Central memory CD8-positive, alpha-beta T cell (primary cell): ENCODE data around the gene BAHCC1.
"Not testable (repeated sequence)": the region's sequence is repeated elsewhere in the genome, so short reads cannot be mapped to it uniquely, and the experiment has no call there.

Experiments
- ATAC-seq: fragments of 150-1000 bp; cut with Tn5 transposase; replicated peaks from 2 replicates; pipeline ENCODE4 v1.10.0; 2022; ENCODE audit warnings: mild to moderate bottlenecking, moderate FRiP score, moderate number of reproducible peaks; ENCODE audit not compliant: poor library complexity, severe bottlenecking; ENCODE audit errors: extremely low read depth
- DNase-seq, 2 donors: peaks; one replicate each; pipeline ENCODE4 v3.0.0; 2021; ENCODE audit warnings: low spot score in 2 of 2
- H3K27ac Mint-ChIP-seq: one replicate; pipeline ENCODE4 v1.8.0; 2022; ENCODE audit warnings: low read depth, mild to moderate bottlenecking, moderate library complexity, mixed read lengths
- H3K27me3 Mint-ChIP-seq: one replicate; pipeline ENCODE4 v1.8.0; 2022; ENCODE audit warnings: mixed read lengths
- H3K36me3 Mint-ChIP-seq: one replicate; pipeline ENCODE4 v1.8.0; 2022; ENCODE audit warnings: mild to moderate bottlenecking, moderate library complexity, mixed read lengths; ENCODE audit not compliant: insufficient read depth
- H3K4me1 Mint-ChIP-seq: one replicate; pipeline ENCODE4 v1.8.0; 2022; ENCODE audit warnings: mixed read lengths
- H3K4me3 Mint-ChIP-seq: one replicate; pipeline ENCODE4 v1.8.0; 2022; ENCODE audit warnings: mild to moderate bottlenecking, moderate library complexity, mixed read lengths
- H3K9me3 Mint-ChIP-seq: one replicate; pipeline ENCODE4 v1.8.0; 2022; ENCODE audit warnings: mixed read lengths

Gene BAHCC1

DNA sequence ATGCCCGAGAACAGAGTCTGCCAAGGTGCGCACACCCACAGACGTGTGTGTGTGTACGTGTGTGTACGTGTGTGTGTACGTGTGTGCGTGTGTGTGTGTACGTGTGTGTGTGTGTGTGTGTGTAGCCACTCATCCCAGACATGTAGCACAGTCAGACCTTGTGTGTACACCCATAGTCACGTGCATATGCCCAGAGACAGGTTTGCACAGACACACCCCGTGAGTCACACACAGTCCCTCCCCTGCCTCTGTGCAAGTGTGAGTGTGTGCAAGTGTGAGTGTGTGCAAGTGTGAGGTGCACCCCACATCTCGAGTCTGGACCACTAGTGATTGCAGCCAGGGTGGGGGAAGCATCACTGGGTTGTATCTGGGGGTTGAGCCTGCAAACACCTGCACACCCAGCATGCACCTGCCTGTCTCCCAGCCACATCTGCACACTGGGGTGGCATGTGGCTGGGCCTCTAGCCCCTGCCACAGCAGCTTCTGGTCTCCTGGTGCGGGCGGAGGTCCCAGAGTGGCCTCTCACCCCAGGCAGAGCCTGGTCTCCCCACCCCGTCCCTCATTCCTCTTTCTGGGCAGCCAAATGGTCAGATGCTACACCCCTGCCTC, 23.6 kb downstream of the BAHCC1 start:
- Mint-ChIP-seq H3K9me3 (no peaks in the 10 kb centered on the region), H3K4me3 (no peak overlapping the region), H3K36me3 (peaks cover 7% of the 10 kb centered on the region), H3K4me1 (no peaks in the 10 kb centered on the region), H3K27ac (no peak overlapping the region), H3K27me3 (no peaks in the 10 kb centered on the region)
- no peak for DNase-seq
- ATAC-seq: no peak

DNA sequence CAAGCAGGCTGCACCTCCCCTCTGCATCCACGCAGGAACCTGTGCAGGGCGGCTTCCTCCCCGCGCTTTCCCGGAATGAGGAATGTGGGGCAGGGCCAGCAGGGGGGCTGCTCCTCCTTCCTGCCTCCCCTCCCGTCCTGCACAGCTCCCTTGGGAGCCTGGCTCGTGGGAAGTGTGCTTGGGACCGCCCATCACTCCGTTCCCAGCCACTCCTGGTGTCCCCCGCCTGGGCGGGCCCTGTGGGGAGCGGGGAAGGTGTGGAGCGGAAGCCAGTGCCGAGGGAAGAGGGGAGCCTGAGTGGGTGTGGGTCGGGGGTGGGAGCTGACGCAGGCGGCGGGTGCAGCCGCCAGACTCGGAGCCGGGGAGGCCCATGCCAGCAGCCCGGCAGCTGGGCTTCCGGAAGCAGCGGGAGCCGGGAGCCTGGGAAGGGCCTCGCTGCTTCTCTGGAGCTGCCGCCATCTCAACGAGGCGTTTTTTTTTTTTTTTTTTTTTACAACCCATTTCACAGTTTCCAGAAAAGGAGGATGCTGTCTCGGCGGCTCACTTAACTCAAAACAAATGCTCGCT, 24.1 kb downstream of the BAHCC1 start:
- Mint-ChIP-seq H3K27me3 (no peaks in the 10 kb centered on the region), H3K27ac (no peak overlapping the region), H3K4me3 (no peak overlapping the region), H3K4me1 (no peaks in the 10 kb centered on the region), H3K36me3 (peaks cover 5% of the 10 kb centered on the region), H3K9me3 (no peaks in the 10 kb centered on the region)
- ATAC-seq (no peak), DNase-seq (no peak)

DNA sequence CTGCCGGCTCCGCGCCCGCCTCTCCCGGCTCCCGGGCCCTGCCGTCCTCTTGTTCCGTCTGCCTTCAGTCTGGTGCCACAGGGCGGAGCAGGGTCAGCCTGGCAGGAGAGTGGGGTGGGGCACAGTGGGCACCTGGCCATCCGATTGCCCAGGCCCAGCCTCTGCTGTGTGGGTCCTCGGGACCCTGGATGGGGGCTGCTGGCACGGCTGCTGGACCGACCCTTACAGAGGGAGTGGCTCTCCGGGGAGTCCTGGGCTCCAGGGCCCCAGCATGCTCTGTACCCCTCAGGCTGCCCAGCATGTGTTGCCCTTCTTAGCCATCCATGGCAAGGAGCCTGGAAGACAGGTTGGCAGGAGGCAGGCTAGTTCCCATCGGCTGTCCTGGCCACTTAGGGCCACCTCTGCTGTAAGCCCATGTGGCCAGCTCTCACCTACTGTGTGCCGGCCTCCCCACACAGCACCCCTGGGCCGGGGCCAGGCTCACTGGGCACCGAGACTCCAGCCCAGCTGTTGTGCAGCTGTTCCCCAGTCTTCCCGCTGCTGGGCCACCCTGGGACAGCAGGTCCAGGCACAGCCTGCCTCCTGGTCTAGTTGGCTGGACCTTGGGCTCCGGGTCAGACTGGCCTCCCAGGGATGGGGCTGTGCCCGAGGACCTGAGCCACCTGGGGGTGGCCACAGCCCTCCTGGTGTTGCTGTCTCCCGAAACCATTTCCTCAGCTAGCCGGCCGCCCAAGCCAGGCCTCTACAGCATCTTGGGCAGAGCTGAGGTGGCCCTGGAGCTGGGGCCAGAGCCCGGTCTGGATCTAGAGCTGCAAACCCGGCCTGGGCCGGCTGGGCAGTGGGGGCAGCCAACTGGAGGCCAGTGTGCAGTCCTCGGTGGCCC, 24.9 kb downstream of the BAHCC1 start:
- no peaks in the 10 kb centered on the region for H3K9me3 Mint-ChIP-seq
- no peaks in the 10 kb centered on the region for H3K27me3 Mint-ChIP-seq
- DNase-seq (no peak), ATAC-seq (no peak)
- peaks cover 5% of the 10 kb centered on the region for H3K36me3 Mint-ChIP-seq
- no peaks in the 10 kb centered on the region for H3K4me1 Mint-ChIP-seq
- H3K27ac Mint-ChIP-seq: no peak overlapping the region
- H3K4me3 Mint-ChIP-seq: no peak overlapping the region

DNA sequence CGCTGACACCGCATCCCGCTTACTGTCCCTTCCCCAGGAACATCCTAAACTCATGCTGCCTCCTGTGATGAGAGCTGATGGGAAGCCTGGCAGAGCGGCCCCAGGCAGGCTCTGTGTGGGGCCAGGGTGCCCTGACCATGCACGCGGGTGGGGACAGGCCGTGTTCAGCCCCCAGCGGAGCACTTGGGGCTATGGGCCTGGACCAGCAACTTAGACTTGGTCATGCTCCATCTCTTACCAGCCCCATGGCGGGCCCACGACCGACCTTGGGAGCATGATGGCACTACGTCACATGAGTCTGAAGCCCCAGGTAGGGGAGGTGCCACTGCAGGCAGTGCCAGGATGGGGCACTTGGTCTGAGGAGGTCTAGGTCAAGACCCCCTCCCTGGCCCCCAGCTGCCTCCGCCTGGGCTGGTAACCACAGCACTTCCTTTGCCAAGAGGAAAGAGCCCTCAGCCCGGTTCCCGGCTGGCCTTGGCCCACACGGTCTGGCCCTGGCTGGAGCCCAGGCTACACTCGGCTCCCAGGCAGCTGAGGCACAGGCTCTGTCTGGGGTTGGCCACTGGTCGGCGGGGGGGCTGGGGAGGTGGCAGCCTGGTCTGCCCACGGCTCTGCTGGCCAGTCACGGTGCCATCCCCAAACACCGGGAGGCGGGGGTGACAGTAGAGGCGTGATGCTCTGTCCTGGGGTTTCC, 25.7 kb downstream of the BAHCC1 start:
- no peak overlapping the region for H3K27ac Mint-ChIP-seq
- H3K36me3 Mint-ChIP-seq: peaks cover 5% of the 10 kb centered on the region
- DNase-seq (no peak), ATAC-seq (no peak)
- H3K9me3 Mint-ChIP-seq: no peaks in the 10 kb centered on the region
- no peak overlapping the region for H3K4me3 Mint-ChIP-seq
- no peaks in the 10 kb centered on the region for H3K4me1 Mint-ChIP-seq
- no peaks in the 10 kb centered on the region for H3K27me3 Mint-ChIP-seq

DNA sequence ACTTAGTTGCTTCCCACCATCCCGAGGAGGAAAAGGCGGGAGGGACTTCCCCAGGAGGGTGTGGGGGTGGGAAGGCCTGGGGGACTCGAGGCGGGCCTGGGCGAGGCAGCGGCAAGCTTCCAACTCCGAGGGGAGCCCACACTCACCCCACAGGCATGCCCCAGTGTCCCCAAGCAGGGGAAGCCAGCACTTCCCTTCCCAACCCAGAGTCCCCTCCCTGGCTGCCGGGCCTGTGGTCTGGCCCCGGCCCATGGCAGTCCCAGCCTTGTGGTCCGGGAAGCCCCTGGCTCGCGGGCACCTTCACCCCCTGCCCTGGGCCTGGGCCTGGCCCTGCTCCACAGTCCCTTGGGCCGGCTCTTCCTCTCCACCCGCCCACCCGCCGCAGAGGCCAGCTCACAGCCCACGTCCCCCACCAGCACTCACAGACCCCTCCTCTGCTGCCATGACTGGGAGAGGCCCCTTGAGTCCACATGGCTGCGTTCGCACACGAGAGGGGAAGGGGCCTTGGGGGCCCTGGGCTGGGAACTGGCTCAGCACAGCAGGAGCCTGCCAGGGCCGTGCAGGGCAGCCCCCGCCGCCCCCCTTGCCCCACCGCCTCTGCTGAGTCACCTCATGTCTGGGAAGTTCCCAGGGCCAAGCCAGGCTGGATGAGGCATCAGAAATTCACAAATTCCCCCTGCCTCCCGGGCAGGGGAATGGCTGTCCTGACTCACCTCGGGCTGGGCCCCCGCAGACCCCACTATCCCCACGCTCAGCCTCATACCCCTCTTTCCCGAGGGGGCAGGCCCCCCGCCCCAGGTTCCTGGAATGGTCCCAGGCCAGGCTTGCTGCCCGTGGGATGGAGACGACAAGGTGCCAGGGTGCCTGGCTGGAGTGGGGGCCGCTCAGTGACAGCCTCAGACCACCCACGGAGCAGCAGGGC, 27.8 kb downstream of the BAHCC1 start:
- Mint-ChIP-seq H3K27ac (no peak overlapping the region), H3K4me1 (no peaks in the 10 kb centered on the region), H3K9me3 (no peaks in the 10 kb centered on the region), H3K36me3 (peaks cover 10% of the 10 kb centered on the region), H3K27me3 (no peaks in the 10 kb centered on the region), H3K4me3 (no peak overlapping the region)
- DNase-seq (no peak), ATAC-seq (no peak)

- H3K36me3 Mint-ChIP-seq: peaks cover 10% of the 10 kb centered on the region
- no peaks in the 10 kb centered on the region for H3K4me1 Mint-ChIP-seq
- H3K27ac Mint-ChIP-seq: no peak overlapping the region
- ATAC-seq (no peak), DNase-seq (no peak)
- H3K4me3 Mint-ChIP-seq: no peak overlapping the region
- H3K27me3 Mint-ChIP-seq: no peaks in the 10 kb centered on the region
- H3K9me3 Mint-ChIP-seq: no peaks in the 10 kb centered on the region
Observed at GRCh38 chr17:81423698-81424071, 28.4 kb downstream of the BAHCC1 start.

DNA sequence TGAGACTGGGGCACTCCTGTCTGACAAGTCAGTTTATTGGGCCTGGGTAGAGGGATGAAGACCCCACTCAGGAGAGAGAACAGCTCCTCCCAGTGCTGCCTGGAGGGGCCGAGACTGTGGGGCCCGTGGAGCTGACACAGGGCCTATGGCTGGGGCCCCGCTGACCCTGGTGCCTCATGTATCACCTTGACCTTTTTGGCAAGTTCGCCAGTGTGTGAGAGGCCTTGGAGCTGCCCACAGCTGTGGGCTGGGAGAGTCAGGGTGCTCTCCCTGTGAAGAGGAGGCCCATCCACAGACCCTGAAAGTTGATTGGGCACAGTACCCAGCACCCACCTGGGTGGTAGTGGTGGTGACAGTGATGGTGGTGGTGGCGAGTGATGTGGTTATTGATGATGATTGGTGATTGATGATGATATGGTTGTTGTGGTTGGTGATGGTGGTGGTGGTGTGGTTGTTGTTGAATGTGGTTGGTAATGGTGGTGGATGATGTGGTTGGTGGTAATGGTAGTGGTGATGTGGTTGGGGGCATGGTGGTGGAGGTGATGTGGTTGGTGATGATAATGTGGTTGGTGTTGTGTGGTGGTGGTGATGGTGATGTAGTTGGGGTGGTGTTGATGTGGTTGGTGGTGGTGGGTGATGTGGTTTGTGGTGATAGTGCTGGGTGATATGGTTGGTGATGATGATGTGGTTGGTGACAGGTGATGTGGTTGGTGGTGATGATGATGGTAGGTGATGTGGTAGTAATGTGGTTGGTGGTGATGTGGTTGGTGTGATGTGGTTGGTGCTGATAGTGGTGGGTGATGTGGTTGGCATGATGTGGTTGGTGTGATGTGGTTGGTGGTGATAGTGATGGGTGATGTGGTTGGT, 29.1 kb downstream of the BAHCC1 start:
- Mint-ChIP-seq H3K36me3 (peaks cover 10% of the 10 kb centered on the region), H3K4me1 (no peaks in the 10 kb centered on the region), H3K9me3 (no peaks in the 10 kb centered on the region), H3K4me3 (no peak overlapping the region), H3K27me3 (no peaks in the 10 kb centered on the region), H3K27ac (no peak overlapping the region)
- no peak for ATAC-seq
- no peak for DNase-seq

DNA sequence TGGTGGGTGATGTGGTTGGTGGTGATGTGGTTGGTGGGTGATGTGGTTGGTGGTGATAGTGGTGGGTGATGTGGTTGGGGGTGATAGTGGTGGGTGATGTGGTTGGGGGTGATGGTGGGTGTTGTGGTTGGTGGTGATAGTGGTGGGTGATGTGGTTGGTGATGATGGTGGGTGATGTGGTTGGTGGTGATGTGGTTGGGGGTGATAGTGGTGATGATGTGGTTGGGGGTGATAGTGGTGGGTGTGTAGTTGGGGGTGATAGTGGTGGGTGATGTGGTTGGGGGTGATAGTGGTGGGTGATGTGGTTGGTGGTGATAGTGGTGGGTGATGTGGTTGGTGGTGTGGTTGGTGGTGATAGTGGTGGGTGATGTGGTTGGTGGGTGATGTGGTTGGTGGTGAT, 29.8 kb downstream of the BAHCC1 start:
- not testable (repeated sequence) for H3K9me3 Mint-ChIP-seq, H3K27ac Mint-ChIP-seq, ATAC-seq, H3K4me1 Mint-ChIP-seq, H3K27me3 Mint-ChIP-seq, H3K4me3 Mint-ChIP-seq, DNase-seq
- peaks cover 10% of the 10 kb centered on the region for H3K36me3 Mint-ChIP-seq

DNA sequence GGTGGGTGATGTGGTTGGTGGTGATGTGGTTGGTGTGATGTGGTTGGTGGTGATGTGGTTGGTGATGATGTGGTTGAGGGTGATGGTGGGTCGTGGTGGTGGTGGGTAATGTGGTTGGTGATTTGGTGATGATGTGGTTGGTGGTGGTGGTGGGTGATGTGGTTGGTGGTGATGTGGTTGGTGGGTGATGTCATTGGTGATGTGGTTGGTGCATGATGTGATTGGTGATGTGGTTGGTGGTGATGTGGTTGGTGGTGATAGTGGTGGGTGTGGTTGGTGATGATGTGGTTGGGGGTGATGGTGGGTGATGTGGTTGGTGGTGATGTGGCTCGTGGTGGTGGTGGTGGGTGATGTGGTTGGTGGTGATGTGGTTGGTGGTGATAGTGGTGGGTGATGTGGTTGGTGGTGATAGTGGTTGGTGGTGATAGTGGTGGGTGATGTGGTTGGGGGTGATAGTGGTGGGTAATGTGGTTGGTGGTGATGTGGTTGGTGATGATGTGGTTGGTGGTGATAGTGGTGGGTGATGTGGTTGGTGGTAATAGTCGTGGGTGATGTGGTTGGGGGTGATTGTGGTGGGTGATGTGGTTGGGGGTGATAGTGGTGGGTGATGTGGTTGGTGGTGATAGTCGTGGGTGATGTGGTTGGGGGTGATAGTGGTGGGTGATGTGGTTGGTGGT, 30.6 kb downstream of the BAHCC1 start:
- peak in 1 of 2 donors; percentile 29 for DNase-seq
- H3K27me3 Mint-ChIP-seq, H3K4me1 Mint-ChIP-seq, ATAC-seq, H3K27ac Mint-ChIP-seq, H3K4me3 Mint-ChIP-seq, H3K9me3 Mint-ChIP-seq: not testable (repeated sequence)
- H3K36me3 Mint-ChIP-seq: peaks cover 10% of the 10 kb centered on the region

DNA sequence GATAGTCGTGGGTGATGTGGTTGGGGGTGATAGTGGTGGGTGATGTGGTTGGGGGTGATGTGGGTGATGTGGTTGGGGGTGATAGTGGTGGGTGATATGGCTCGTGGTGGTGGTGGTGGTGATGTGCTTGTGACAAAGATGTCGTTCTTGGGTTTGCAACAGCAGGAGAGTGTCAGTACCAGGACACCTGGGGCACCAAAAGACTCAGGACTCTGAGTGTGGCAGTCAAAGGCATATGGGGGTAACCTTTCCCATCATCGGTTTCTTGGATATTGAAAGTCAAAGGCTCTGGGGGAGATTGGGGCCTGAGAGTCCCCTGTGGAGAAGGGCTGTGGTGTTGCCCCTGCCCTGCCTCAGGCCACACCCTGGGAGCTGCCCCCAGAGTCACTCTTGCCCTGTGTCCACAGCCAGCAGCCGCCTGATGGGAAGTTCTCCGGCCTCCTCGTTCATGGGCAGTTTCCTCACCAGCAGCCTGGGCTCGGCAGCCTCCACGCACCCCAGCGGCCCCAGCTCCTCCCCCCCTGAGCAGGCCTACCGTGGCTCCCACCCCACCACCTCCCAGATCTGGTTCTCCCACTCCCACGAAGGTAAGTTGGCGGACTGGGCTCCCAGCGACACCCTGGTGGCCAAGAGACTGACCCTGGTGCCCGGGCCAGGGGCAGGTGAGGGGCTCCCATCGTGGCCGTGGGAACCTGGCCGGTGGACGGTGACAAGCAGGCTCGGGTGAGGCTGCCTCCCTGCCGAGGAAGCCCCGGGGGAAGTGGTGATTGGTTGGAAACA, 31.3 kb downstream of the BAHCC1 start:
- H3K36me3 Mint-ChIP-seq: peaks cover 10% of the 10 kb centered on the region
- peaks cover 11% of the 10 kb centered on the region for H3K27me3 Mint-ChIP-seq
- ATAC-seq (no peak), DNase-seq (no peak)
- no peaks in the 10 kb centered on the region for H3K9me3 Mint-ChIP-seq
- no peaks in the 10 kb centered on the region for H3K4me1 Mint-ChIP-seq
- H3K4me3 Mint-ChIP-seq: no peak overlapping the region
- no peak overlapping the region for H3K27ac Mint-ChIP-seq
